Cortex of kidney (tissue), 1 donor: ENCODE results near the gene LHX4.

Source experiments
- DNase-seq: peaks from one replicate; lab custom pipeline; 2025; lab: John Stamatoyannopoulos, UW

Gene LHX4

GRCh38 chr1:180243517-180244221 lies 13.6 kb downstream of the LHX4 start:
- no peak for DNase-seq

- DNase-seq, result no peak
Measured at GRCh38 chr1:180244840-180245239, 14.8 kb downstream of the LHX4 start.

- no peak for DNase-seq
Measured at GRCh38 chr1:180246579-180246978, 16.5 kb downstream of the LHX4 start.

GRCh38 chr1:180247061-180247460 lies 17.0 kb downstream of the LHX4 start:
- DNase-seq, result no peak

- DNase-seq, result no peak
Measured at GRCh38 chr1:180247580-180247979, 17.5 kb downstream of the LHX4 start.

GRCh38 chr1:180248176-180248575 lies 18.1 kb downstream of the LHX4 start:
- DNase-seq, result no peak

GRCh38 chr1:180248731-180249681 lies 18.9 kb downstream of the LHX4 start:
- DNase-seq, result no peak

GRCh38 chr1:180249725-180250498 lies 19.8 kb downstream of the LHX4 start:
- DNase-seq, result no peak

GRCh38 chr1:180250499-180250770 lies 20.4 kb downstream of the LHX4 start:
- no peak for DNase-seq

GRCh38 chr1:180250883-180251509 lies 20.9 kb downstream of the LHX4 start:
- DNase-seq, result no peak

- no peak for DNase-seq
Measured at GRCh38 chr1:180251526-180252305, 21.7 kb downstream of the LHX4 start.

GRCh38 chr1:180252638-180253536 lies 22.8 kb downstream of the LHX4 start:
- DNase-seq, result no peak

- DNase-seq, result no peak
Measured at GRCh38 chr1:180253585-180254495, 23.8 kb downstream of the LHX4 start.

- no peak for DNase-seq
Measured at GRCh38 chr1:180254496-180254819, 24.4 kb downstream of the LHX4 start.

GRCh38 chr1:180254854-180255253 lies 24.8 kb downstream of the LHX4 start:
- DNase-seq, result no peak

GRCh38 chr1:180255536-180256340 lies 25.7 kb downstream of the LHX4 start:
- no peak for DNase-seq

GRCh38 chr1:180256341-180257027 lies 26.4 kb downstream of the LHX4 start:
- DNase-seq, result no peak

- no peak for DNase-seq
Measured at GRCh38 chr1:180257028-180257386, 26.9 kb downstream of the LHX4 start.
